ENCODE data around the gene HEPACAM.

- TF ChIP-seq CTCF (IDR thresholded peaks at IDR 0.05) = peak in 3 of 6 experiments; percentile 15 to 18 (median 16)
- TF ChIP-seq POLR2A (IDR thresholded peaks at IDR 0.05) = peak in 2 of 4 donors; percentile 17 to 27
- TF ChIP-seq POLR2AphosphoS5 (IDR thresholded peaks at IDR 0.05) = peak; percentile 11 to 47
- no peak for TF ChIP-seq EP300 (IDR thresholded peaks at IDR 0.05)
These were observed 14.8 kb downstream of the HEPACAM start for GRCh38 chr11:124920870-124921609.

Measured in upper lobe of left lung (tissue), 4 donors.